ENCODE data around the gene ADO.
A peak's percentile ranks its signal among the peaks of the same experiment; 100 is the strongest.
"Not testable (repeated sequence)": the region's sequence is repeated elsewhere in the genome, so short reads cannot be mapped to it uniquely, and the experiment has no call there.

Gene ADO

DNA sequence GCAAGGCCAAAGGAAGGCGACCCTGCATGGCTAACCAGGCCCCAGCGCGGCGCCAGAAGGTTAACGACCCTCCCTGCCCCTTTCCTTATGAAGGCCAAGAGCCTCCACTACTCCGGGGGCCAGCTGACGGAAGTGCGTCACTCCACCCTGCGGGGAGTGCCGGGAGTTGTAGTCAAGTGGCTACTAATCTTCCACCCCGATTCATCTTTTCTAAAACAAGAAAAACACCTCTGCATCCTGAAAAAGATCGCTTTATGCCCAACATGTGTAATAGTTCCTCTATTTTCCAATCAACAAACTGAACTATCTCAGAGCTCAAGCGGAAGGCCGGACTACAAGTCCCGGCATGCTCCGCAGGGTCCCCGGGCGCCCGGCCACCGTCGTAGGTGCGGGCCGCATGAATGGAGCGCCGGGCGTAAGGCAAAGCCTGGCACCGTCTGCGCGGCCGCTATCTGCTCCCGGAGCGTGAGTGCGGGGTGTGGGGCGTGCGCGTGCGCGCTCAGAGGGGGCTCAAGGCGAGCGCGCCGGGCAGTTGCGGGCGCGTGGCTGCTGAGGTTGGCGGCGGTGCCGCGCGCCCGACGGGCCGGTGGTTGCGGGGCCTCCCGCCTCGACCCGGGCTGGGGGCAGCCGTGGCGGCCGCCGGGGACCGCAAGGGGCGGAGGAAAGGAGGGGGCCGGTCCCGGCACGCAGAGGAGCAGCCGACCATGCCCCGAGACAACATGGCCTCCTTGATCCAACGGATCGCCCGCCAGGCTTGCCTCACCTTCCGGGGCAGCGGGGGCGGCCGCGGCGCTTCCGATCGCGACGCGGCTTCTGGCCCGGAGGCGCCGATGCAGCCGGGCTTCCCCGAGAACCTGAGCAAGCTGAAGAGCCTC lies at the start of gene ADO:
TSS of gene ADO (plus strand) at position 365 of the 875 bp plus-strand sequence. CDS start at position 705, 340 bp downstream.
- DNase-seq (ENCODE audit: low read depth, low spot score) = peak; percentile 60

DNA sequence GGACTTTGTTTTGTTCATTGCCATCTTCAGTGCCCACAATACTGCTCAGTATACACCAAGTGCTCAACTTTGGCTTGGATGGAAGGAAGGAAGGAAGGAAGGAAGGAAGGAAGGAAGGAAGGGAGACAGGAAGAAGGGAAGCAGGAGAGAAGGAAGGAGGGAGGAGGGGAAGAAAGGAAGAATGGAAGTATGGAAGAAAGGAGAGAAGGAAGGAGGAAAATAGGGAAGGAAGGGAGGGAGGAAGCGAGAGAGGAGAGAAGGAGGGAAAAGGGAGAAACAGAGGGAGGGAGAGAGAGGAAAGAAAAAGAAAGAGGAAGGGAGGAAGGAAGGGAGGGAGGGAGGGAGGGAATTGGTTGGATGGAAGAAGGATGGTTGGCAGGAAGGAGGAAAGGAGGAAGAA lies 49.6 kb upstream of the ADO start:
- DNase-seq (ENCODE audit: low read depth, low spot score) = no peak

DNA sequence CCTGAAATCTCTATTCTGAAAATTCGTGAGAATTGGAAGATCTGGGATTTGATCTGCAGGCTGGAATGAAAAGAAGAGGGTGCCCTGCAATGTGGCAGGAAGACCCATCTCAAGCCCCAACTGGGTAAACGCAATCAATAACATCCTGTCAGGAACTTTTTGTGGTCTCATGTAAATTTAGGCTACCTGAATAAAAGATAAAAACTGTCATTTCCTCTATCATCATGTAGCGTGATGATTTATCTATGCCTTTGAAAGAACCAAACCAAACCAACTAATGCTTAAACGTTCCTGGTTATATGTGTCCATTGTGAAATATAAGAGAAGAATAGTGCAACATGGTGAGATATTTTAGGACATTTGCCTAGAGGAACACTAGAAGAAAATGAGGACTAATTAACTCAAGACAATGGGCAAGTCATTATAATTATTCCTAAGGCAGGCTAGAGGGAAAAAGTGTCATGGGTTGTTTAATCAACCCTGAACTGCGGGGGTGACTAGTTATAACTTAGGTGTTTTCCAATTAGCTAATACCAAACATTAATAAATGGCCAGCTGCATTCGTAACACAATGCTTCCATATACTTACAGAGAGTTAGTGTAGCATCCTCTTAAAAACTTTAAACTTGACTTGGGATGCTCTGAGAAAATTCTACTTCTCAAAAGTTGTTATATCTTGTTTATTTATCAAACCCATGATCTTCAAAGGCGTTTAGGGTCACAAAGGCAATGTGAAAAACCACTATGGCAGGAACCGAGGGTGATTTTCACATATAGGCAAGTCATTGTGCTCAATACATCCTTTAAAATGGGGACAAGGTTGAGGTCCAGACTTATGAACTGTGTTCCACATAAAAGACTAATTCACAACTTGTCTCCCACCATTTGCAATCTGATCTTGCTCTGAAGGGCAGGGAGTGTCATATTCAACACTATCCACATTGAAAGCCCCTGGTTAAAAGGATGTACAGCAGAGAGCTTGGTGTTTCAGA lies 48.6 kb upstream of the ADO start:
- no peak for DNase-seq (ENCODE audit: low read depth, low spot score)

- DNase-seq (ENCODE audit: low read depth, low spot score) = no peak
Observed at GRCh38 chr10:62759599-62760175, 44.8 kb upstream of the ADO start.

DNA sequence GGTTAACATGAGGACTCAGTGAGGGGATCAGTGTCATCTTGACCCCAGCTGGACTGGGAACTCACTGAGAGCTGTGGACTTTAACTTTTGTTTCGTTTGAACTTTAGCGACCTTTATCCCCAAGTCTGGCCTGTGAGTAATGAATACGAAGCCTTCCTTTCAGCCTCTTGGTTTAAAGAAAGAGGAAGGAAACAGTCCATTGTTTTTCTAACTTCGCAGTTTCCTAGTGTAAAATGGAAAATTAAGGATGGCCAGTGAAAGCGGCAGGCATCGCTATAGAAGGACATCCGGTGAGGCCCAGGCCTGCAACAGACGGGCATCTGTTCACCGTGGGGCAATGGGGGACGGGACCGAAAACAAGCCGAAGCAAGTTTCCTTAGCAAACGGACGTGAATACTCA lies 44.1 kb upstream of the ADO start:
- no peak for DNase-seq (ENCODE audit: low read depth, low spot score)

GRCh38 chr10:62761115-62761514 lies 43.4 kb upstream of the ADO start:
- DNase-seq (ENCODE audit: low read depth, low spot score) = no peak

- no peak for DNase-seq (ENCODE audit: low read depth, low spot score)
Observed at GRCh38 chr10:62763155-62763554, 41.4 kb upstream of the ADO start.

GRCh38 chr10:62764011-62764410 lies 40.5 kb upstream of the ADO start:
- no peak for DNase-seq (ENCODE audit: low read depth, low spot score)

DNA sequence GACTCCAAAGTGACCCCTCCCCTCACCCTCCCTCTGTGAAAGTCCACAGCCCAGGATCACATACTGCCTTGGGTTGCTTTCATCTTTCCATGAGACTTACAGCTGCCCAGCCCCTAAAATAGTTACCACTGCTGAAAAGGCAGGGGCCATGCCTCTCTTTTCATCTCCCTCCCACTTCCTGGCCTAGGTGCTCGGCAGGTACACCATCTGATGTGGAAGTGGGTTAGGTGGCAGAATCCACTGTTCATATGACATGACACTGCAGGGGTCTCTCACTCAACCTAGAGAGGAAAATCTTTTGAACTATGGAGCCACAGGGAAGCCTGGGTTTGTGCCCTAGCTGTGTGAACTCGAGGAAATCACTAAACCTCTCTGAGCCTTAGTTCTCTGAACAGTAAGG lies 38.8 kb upstream of the ADO start:
- DNase-seq (ENCODE audit: low read depth, low spot score) = no peak

GRCh38 chr10:62766386-62766785 lies 38.1 kb upstream of the ADO start:
- DNase-seq (ENCODE audit: low read depth, low spot score) = no peak

DNA sequence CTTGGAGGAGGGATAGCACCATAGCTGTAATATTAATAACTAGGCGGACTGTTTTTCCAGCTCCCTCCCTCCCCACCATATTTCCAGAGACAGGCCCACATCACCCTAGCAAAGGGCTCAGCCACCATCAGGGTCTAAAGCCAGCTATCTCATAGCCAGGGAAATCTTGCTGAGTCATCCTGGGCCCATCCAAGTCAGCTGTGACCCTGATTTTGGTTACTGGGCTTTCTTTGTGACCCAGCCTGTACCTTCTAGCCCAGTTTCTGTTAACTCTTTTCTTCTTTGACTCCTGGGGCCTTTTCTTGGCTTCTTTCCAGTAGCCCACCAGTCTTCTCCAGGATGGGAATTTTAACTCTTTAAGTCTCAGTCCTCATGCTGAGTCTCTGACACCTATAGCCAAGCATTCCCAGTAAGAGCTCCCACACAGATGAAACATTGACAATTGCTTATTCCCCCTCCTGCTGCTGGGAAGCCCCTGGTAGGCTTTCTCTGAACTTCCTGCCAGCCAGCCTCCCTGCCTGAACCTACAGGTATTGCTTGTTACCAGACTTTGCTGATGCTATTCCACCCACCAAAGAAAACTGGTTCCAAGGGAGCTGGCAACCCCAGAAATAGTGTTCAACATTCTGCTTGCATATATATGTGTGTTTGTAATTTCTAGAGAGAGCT lies 34.8 kb upstream of the ADO start:
- no peak for DNase-seq (ENCODE audit: low read depth, low spot score)

DNA sequence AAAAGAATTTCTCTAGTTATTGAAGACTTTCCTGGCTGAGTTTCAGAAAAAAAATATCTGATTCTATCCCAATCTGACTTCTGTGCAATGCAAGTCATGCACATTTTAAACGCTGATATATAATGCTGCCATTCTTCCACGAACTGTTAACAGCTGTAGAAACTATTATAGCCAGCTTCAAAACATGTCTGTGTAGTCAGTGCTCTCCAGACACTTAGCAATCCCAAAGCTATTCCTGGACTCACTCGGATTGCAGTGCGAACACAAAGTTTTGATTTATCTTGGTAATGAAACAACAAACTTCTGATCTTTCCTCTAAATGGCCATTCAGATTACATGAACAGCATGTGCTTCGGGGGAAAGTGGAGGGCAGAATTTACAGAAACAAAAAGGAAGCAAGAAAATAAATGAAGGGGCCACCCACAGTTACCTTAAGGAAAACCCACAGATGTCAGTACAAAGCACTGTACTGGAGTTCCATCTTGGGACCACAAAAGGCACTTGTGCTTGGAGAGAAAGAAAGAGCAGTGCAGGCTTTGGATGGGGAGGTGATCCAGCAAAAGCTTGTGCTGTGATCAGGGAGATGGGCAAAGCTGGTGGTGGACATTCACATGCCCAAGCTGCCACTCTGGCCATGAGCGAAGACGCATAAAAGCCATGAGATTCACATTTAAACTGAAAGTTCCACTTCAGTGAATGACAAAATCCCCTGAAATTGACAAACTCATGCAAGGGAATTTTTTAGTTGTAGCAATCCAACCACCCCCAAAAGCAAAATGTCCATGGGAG lies 32.1 kb upstream of the ADO start:
- DNase-seq (ENCODE audit: low read depth, low spot score) = no peak

- DNase-seq (ENCODE audit: low read depth, low spot score) = no peak
Observed at GRCh38 chr10:62778125-62778524, 26.4 kb upstream of the ADO start.

GRCh38 chr10:62779487-62780248 lies 24.9 kb upstream of the ADO start:
- DNase-seq (ENCODE audit: low read depth, low spot score) = no peak

- DNase-seq (ENCODE audit: low read depth, low spot score) = not testable (repeated sequence)
Observed at GRCh38 chr10:62784537-62784936, 20.0 kb upstream of the ADO start.

- not testable (repeated sequence) for DNase-seq (ENCODE audit: low read depth, low spot score)
Observed at GRCh38 chr10:62788285-62788684, 16.2 kb upstream of the ADO start.

GRCh38 chr10:62788861-62789467 lies 15.6 kb upstream of the ADO start:
- DNase-seq (ENCODE audit: low read depth, low spot score) = no peak

DNA sequence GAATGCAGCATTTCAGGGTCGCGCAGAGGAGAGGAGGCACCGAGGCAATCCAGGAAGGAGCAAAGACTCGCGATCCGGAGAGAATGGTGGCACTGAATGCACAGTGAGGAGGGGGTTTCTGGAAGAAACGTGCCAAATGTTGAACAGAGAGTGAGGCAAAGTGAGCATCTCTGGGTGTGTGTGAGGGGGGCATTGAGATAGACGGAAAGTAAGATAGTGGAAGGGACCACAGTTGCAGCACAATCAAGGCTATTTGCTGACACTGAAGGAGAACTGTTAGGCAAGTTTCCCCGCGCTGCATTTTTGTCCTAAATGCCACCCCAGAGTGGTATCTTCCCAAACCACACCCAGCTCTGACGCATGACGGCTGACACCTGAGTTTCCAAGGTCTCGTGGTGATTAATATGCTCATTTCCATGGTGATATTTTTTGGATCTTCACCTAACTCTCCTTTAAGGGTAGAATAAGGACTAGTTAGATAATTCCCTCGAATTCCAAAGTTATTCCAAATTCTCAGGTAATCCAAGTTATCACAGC lies 14.4 kb upstream of the ADO start:
- DNase-seq (ENCODE audit: low read depth, low spot score) = no peak

DNA sequence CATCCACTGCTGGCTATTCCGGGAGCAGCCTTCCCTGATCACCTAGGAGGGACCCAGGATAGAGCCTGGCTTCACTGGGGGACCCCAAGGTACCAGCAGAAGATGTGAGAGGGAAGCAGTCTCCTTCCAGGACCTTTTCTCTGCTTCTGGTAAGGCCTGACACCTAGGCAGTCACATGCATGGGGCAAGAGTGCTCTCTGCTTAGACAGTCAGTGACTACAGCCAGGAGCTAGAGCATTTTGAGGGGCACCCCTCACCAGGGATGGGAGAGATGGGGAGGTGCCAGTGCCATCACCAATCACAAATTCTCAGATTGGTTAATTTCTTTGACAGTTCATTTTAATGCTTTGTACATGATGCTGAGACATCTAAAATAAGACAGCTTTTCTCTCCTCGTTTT lies 13.9 kb upstream of the ADO start:
- no peak for DNase-seq (ENCODE audit: low read depth, low spot score)

All from brain pericyte (primary cell).